ENCODE data around the gene MCCD1.
"Not testable (repeated sequence)": the region's sequence is repeated elsewhere in the genome, so short reads cannot be mapped to it uniquely, and the experiment has no call there.

GRCh38 chr6:31487674-31488073 lies 41.1 kb upstream of the MCCD1 start:
- not testable (repeated sequence) for TF ChIP-seq CTCF, POLR2A, EP300 (IDR thresholded peaks at IDR 0.05)
